Body of pancreas (tissue), 4 donors: ENCODE data around the gene SCGB1C2. TPM values are rescaled to one million over a fixed set of nuclear protein-coding genes. Genes with fewer than 3 reads are reported as not detected.

Source experiments
- ATAC-seq: fragments of 150-250 bp; one replicate; pipeline ENCODE4 v1.9.1; 2016
- DNase-seq, 4 donors: peaks; one replicate each; pipeline ENCODE4 v3.0.0-alpha.2; 2019
- H3K27ac ChIP-seq, 4 donors: fragments of 200-600 bp; sonication (generic); 1 replicate in 3 of 4; 2 replicates in 1 of 4; pipeline versions ENCODE4 v1.5.1 to v1.6.1; 2016 to 2019; ENCODE audit warnings: mild to moderate bottlenecking in 1 of 4, mixed read lengths in 1 of 4, moderate library complexity in 1 of 4
- H3K27me3 ChIP-seq, 2 donors: fragments of 200-600 bp; sonication (generic); one replicate each; pipeline ENCODE4 v1.6.0; 2016; ENCODE audit warnings: mild to moderate bottlenecking in 1 of 2
- H3K36me3 ChIP-seq, 2 donors: fragments of 200-600 bp; sonication (generic); replicated peaks in 1 of 2; 2 replicates each; pipeline ENCODE4 v1.5.1; 2016; ENCODE audit warnings: low read depth in 2 of 2; ENCODE audit not compliant: insufficient read depth in 1 of 2
- H3K4me1 ChIP-seq: fragments of 200-600 bp; sonication (generic); one replicate; pipeline ENCODE4 v1.6.0; 2016
- H3K4me3 ChIP-seq, 2 donors: fragments of 200-600 bp; sonication (generic); 1 replicate in 1 of 2; 2 replicates in 1 of 2; pipeline ENCODE4 v1.5.1; 2016 to 2019
- H3K9me3 ChIP-seq, 3 donors: fragments of 200-600 bp; sonication (generic); 1 replicate in 2 of 3; 2 replicates in 1 of 3; pipeline ENCODE4 v1.5.1; 2016
- CTCF ChIP-seq, 7 experiments: fragments of 450-650 bp in 4 of 7; fragments of 200-600 bp in 3 of 7; sonication (generic) in 3 of 7; IDR thresholded peaks; one replicate each; pipeline ENCODE4 v1.5.1; 2016 to 2019; ENCODE audit warnings: antibody characterized with exemption in 7 of 7
- POLR2A ChIP-seq, 3 donors: fragments of 450-650 bp; IDR thresholded peaks; one replicate each; pipeline ENCODE4 v1.6.1; 2016; ENCODE audit warnings: antibody characterized with exemption in 3 of 3, mild to moderate bottlenecking in 2 of 3
- WGBS, 2 donors: methylation state at CpG; one replicate each; pipeline ENCODE4 v1.1.5; 2017; 5-methylcytosine and 5-hydroxymethylcytosine counted together
- intact Hi-C: fragments of 100-400 bp; cut with DNase I; formaldehyde crosslinking; loops from one replicate; pipeline ENCODE4 v1.15.1; 2023
- small RNA-seq: library from RNA; depleted of rRNA; stranded (forward); fragments of <200 nt; gene quantifications from one replicate; pipeline ENCODE3, GENCODE V24; 2016
- total RNA-seq, 2 donors: library from RNA; depleted of rRNA; stranded (reverse); fragments of >200 nt; gene quantifications; one replicate each; pipeline ENCODE4 v1.1.0, GENCODE V29; 2016

The SCGB1C2 gene
- total RNA-seq, 2 donors from 2014 or later: not detected

DNA sequence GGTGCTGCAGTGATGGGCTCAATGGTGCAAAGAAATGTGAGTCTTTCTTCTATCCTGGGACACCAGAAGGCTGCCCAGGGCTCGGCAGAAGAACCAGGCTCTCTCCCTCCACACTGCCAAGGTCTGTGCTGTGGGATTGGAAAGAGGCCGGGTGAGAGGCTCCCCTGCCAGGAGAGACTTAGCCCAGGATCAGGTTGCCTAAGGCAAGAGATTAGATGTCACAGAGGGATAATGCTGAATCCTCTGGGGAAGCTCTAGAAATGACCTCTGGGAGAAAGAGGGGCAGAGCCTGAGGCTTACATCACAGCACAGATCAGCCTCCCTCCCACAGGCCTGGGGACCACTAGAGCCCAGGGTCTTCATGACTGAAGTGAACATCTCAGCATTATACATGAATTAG lies 49.8 kb downstream of the SCGB1C2 start:
- intact Hi-C loops: no loop called here
- TF ChIP-seq POLR2A (IDR thresholded peaks at IDR 0.05) (no peak), CTCF (IDR thresholded peaks at IDR 0.05) (no peak)
- Histone ChIP-seq H3K4me3 (no peak overlapping the region), H3K27me3 (no peaks in the 10 kb centered on the region), H3K36me3 (no peaks in the 10 kb centered on the region), H3K4me1 (peaks cover 20% of the 10 kb centered on the region), H3K9me3 (no peaks in the 10 kb centered on the region), H3K27ac (no peak overlapping the region)
- no peak for DNase-seq
- 71 to 84% methylated on average over 2 of the region's 2 CpGs for WGBS, 2 donors
- ATAC-seq: no peak

Small RNAs within 50 kb of the gene (small RNA-seq; reads per million reads assigned to genes)
- gene RF00026: not detected

Other genes starting within 250 kb of the SCGB1C2 start
- gene DOC2B, start 44.1 kb downstream of the SCGB1C2 start, total RNA-seq: 10 to 100 TPM; 20.0 to 22.4 TPM
- gene RPH3AL, start 215.2 kb downstream of the SCGB1C2 start, total RNA-seq: 10 to 100 TPM; 77.1 to 89.5 TPM